ENCODE data around the gene DUSP19.

GRCh38 chr2:183091954-183092345 lies 13.4 kb downstream of the DUSP19 start:
- TF ChIP-seq CTCF (optimal IDR thresholded peaks at IDR 0.05 in 1 of 3, IDR thresholded peaks at IDR 0.05 in 1 of 3, conservative IDR thresholded peaks at IDR 0.05 in 1 of 3; ENCODE audit: extremely low read depth in 1 of 3, insufficient read depth in 2 of 3, low read length in 3 of 3) (no peak), EZH2 (IDR thresholded peaks at IDR 0.05; ENCODE audit: low read length) (no peak)

All from keratinocyte (primary cell).